Neutrophil (primary cell): Measurements from ENCODE around the gene C11orf24.
"Not testable (repeated sequence)": the region's sequence is repeated elsewhere in the genome, so short reads cannot be mapped to it uniquely, and the experiment has no call there.

Source experiments
- H3K27ac ChIP-seq: fragments of 200-600 bp; sonication (generic); 2 replicates; pipeline ENCODE4 v1.5.1; 2016; ENCODE audit warnings: mild to moderate bottlenecking, moderate library complexity
- H3K27me3 ChIP-seq: fragments of 200-600 bp; sonication (generic); 2 replicates; pipeline ENCODE4 v1.6.0; 2016; ENCODE audit warnings: mild to moderate bottlenecking
- H3K36me3 ChIP-seq: fragments of 200-600 bp; sonication (generic); 2 replicates; pipeline ENCODE4 v1.5.1; 2017
- H3K4me1 ChIP-seq, 2 experiments: fragments of 200-600 bp in 1 of 2; sonication (generic) in 1 of 2; 1 replicate in 1 of 2; 2 replicates in 1 of 2; pipeline versions ENCODE4 v1.5.1 to v1.6.1; 2013 to 2016; ENCODE audit warnings: low read depth in 1 of 2, low read length in 1 of 2, mild to moderate bottlenecking in 1 of 2, moderate library complexity in 1 of 2; ENCODE audit not compliant: control insufficient read depth in 1 of 2, insufficient read depth in 1 of 2
- H3K4me3 ChIP-seq, 2 experiments: fragments of 200-600 bp in 1 of 2; sonication (generic) in 1 of 2; 1 replicate in 1 of 2; 2 replicates in 1 of 2; pipeline ENCODE4 v1.5.1; 2013 to 2016; ENCODE audit warnings: low read depth in 1 of 2, low read length in 1 of 2, mild to moderate bottlenecking in 1 of 2, moderate library complexity in 1 of 2
- H3K9me3 ChIP-seq: fragments of 200-600 bp; sonication (generic); 2 replicates; pipeline ENCODE4 v1.5.1; 2016
- TF ChIP-seq, protein P1 (sequence below): fragments of 200-600 bp; sonication (generic); IDR thresholded peaks from 2 replicates; pipeline ENCODE4 v1.5.1; 2016; ENCODE audit warnings: antibody characterized with exemption

C11orf24 gene

DNA sequence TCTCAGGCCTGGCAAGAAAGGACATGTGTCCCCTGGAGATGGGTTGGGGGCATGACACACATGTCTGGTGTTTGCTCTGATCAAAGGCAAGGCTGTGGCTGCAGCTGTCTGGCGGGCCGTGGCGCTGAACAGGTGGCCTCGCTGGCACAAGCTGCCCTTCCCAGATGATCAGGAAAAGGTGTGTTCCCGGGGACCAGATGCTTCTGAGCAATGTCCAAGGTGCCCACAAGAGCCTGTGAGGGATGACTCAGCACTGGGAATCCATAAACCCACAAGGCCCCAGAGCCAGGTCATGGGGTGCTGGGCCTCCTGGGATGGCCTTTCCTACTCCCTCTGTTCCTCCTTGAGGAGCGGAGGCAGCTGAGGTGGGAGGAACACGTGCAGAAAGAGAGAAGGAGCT lies 30.9 kb upstream of the C11orf24 start:
- Histone ChIP-seq H3K4me3 (no peak overlapping the region), H3K27me3 (peaks cover 14% of the 10 kb centered on the region), H3K36me3 (no peaks in the 10 kb centered on the region), H3K4me1 (peaks cover 0 to 3% of the 10 kb centered on the region in 2 experiments), H3K27ac (no peak overlapping the region), H3K9me3 (no peaks in the 10 kb centered on the region)
- TF ChIP-seq, protein P1, sequence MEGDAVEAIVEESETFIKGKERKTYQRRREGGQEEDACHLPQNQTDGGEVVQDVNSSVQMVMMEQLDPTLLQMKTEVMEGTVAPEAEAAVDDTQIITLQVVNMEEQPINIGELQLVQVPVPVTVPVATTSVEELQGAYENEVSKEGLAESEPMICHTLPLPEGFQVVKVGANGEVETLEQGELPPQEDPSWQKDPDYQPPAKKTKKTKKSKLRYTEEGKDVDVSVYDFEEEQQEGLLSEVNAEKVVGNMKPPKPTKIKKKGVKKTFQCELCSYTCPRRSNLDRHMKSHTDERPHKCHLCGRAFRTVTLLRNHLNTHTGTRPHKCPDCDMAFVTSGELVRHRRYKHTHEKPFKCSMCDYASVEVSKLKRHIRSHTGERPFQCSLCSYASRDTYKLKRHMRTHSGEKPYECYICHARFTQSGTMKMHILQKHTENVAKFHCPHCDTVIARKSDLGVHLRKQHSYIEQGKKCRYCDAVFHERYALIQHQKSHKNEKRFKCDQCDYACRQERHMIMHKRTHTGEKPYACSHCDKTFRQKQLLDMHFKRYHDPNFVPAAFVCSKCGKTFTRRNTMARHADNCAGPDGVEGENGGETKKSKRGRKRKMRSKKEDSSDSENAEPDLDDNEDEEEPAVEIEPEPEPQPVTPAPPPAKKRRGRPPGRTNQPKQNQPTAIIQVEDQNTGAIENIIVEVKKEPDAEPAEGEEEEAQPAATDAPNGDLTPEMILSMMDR = no peak

DNA sequence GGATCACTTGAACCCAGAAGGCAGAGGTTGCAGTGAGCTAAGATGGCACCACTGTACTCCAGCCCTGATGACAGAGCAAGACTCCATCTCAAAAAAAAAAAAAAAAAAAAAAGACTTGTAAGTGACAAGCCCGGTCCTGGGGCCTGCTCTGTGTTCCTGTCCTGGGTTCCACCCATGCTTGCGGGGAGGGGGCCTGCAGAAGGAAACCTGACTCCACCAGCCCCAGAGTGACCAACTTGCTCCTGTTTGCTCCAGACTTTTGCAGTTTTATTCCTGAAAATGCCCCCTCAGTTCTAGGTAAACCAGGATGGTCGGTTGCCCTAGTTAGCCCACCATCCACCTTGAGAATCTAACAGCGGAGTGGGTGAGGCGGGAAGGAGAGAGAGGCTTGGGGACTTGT lies 30.5 kb upstream of the C11orf24 start:
- Histone ChIP-seq H3K4me1 (peaks cover 0 to 5% of the 10 kb centered on the region in 2 experiments), H3K9me3 (no peaks in the 10 kb centered on the region), H3K27ac (no peak overlapping the region), H3K27me3 (peaks cover 14% of the 10 kb centered on the region), H3K36me3 (no peaks in the 10 kb centered on the region), H3K4me3 (no peak overlapping the region)
- TF ChIP-seq, protein P1 = no peak

DNA sequence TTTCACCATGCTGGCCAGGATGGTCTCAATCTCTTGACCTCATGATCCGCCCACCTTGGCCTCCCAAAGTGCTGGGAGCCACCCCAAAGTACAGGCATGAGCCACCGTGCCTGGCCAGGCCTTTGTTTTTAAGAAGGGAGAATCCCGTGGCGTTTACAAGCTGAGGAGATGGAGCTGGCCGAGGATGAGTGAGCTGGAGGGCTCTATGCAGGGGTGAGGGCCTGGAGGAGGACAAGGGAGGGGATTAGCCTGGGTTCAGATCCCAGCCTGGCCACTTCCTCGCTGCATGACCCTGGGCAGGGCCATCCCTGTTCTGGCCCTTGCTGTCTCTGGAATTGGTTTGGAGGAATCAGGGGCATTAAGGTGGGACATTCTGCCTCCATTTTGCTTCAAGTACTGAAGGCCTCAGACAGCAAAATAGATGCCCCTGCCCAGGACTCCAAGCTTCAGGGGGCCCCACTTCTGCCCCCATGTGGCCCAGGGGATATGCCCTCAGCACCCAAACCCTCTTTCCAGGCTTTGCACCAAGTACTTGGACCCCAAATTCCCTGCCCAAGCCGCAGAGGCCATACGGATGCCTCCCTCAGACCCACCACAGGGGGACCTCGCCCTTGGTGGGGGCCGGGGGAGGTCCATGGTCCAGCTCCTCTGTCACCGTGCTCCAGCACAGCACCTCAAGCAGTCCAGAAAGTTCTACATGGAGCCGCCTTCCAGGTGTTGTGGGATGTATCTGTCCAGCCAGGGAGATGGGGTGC lies 28.5 kb upstream of the C11orf24 start:
- H3K9me3 ChIP-seq = no peaks in the 10 kb centered on the region
- H3K27me3 ChIP-seq = peaks cover 14% of the 10 kb centered on the region
- no peaks in the 10 kb centered on the region for H3K36me3 ChIP-seq
- no peak overlapping the region for H3K27ac ChIP-seq
- TF ChIP-seq, protein P1 = no peak
- H3K4me3 ChIP-seq = no peak overlapping the region
- H3K4me1 ChIP-seq = peaks cover 0 to 5% of the 10 kb centered on the region in 2 experiments

DNA sequence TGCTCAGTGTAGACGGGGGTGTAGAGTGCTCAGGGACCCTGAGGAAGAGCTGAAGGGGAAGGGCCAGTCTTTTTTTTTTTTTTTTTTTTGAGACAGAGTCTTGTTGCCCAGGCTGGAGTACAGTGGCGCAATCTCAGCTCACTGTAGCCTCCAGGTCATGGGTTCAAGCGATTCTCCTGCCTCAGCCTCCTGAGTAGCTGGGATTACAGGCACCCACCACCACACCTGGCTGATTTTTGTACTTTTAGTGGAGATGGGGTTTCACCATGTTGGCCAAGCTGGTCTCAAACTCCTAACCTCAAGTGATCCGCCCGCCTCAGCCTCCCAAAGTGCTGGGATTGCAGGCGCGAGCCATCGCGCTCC lies 27.7 kb upstream of the C11orf24 start:
- not testable (repeated sequence) for H3K27ac ChIP-seq, H3K9me3 ChIP-seq, H3K36me3 ChIP-seq, H3K4me1 ChIP-seq, H3K4me3 ChIP-seq
- peaks cover 14% of the 10 kb centered on the region for H3K27me3 ChIP-seq

DNA sequence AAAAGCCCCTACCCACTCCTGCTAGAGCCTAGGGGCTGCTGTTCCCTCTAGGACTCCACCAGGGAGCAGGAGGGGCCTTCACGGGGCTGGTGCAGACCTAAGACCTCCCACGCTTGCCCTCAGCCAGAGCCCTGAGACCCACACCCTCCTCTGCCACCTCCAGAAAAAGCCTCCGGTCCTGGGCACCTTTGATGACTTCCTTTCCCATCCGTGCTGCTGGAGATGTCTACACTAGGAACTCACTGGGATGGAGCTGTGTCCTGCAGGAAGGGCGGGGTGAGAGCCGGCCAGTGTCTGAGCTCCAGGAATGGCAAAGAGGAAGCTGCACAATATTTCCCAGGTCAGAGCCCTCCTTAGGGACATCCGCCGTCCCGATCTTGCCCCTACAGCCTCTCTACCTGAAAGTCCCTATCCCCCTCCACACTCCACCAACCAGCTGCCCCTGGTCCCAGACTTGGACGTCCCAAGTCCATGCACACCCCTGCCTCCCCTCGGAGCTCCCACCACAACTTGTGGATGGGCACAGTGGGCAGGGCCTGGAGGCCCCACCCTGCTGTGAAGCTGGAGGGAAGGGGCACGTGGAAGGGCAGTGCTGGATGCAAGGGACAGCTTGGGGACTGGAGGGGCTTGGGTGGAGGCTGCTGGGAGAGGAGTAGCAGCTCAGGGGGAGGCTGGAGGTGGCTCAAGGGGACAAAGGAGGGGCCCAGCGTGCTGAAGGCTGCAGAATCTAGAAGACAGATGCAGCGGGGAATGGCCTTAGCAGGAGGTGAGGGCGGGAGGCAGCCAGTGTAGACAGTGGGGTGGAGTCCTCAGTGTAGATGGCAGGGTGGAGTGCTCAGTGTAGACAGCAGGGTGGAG lies 27.1 kb upstream of the C11orf24 start:
- no peaks in the 10 kb centered on the region for H3K36me3 ChIP-seq
- peaks cover 14% of the 10 kb centered on the region for H3K27me3 ChIP-seq
- H3K9me3 ChIP-seq = no peaks in the 10 kb centered on the region
- TF ChIP-seq, protein P1 = no peak
- H3K27ac ChIP-seq = no peak overlapping the region
- H3K4me1 ChIP-seq = peaks cover 0 to 5% of the 10 kb centered on the region in 2 experiments
- no peak overlapping the region for H3K4me3 ChIP-seq
